ENCODE results near the gene MTFP1. TPM values are rescaled to one million over a fixed set of nuclear protein-coding genes. Genes with fewer than 3 reads are reported as not detected.
A peak's percentile ranks its signal among the peaks of the same experiment; 100 is the strongest.

Gene MTFP1, protein sequence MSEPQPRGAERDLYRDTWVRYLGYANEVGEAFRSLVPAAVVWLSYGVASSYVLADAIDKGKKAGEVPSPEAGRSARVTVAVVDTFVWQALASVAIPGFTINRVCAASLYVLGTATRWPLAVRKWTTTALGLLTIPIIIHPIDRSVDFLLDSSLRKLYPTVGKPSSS
- total RNA-seq = 1 to 10 TPM in 3 of 4 donors, not detected in 1; 1.2 to 5.5 (median 3.2) TPM

GRCh38 chr22:30425616-30426387 is at the start of gene MTFP1:
TSS of gene MTFP1 (plus strand) at chr22:30425768. CDS start at chr22:30425880, 112 bp downstream.
- Histone ChIP-seq H3K36me3 (no peaks in the 10 kb centered on the region), H3K4me1 (peaks cover 0 to 21% of the 10 kb centered on the region in 2 donors), H3K27me3 (no peaks in the 10 kb centered on the region), H3K27ac (peak within 1 kb of the TSS; percentile 67 to 83), H3K4me3 (peak within 1 kb of the TSS; percentile 64 to 65), H3K9me3 (no peaks in the 10 kb centered on the region)
- TF ChIP-seq, protein P1, sequence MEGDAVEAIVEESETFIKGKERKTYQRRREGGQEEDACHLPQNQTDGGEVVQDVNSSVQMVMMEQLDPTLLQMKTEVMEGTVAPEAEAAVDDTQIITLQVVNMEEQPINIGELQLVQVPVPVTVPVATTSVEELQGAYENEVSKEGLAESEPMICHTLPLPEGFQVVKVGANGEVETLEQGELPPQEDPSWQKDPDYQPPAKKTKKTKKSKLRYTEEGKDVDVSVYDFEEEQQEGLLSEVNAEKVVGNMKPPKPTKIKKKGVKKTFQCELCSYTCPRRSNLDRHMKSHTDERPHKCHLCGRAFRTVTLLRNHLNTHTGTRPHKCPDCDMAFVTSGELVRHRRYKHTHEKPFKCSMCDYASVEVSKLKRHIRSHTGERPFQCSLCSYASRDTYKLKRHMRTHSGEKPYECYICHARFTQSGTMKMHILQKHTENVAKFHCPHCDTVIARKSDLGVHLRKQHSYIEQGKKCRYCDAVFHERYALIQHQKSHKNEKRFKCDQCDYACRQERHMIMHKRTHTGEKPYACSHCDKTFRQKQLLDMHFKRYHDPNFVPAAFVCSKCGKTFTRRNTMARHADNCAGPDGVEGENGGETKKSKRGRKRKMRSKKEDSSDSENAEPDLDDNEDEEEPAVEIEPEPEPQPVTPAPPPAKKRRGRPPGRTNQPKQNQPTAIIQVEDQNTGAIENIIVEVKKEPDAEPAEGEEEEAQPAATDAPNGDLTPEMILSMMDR (IDR thresholded peaks at IDR 0.05) = no peak
- no peak for TF ChIP-seq POLR2A (IDR thresholded peaks at IDR 0.05)
- peak; percentile 47 to 64 for DNase-seq
- intact Hi-C loops (cut with DNase I; ENCODE audit: low total_unique reads) = no loop called here

DNA sequence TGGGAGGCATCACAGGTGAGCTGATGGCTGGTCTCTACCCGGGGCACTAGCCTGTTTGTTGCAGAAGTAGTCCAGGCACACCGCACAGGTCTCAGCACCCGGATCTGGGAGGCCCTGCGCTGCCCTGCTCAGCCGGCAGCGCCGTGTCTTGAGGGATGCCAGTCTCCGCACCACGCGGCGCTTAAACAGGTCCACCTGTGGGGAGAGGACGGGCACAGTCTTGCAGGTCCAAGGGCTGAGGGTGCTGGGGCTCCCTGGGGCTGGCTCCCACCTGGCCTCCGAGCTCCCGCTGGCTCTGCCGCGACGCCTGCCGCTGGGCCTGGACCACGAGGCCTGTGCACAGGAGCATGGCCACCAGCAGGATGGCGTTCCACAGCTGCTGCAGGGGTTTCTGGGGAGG is 45.6 kb upstream of the MTFP1 start:
- intact Hi-C loops (cut with DNase I; ENCODE audit: low total_unique reads) = no loop called here
- no peaks in the 10 kb centered on the region for H3K27me3 ChIP-seq
- no peak for TF ChIP-seq POLR2A (IDR thresholded peaks at IDR 0.05)
- TF ChIP-seq, protein P1 (IDR thresholded peaks at IDR 0.05) = no peak
- no peak overlapping the region for H3K27ac ChIP-seq
- no peaks in the 10 kb centered on the region for H3K9me3 ChIP-seq
- H3K4me3 ChIP-seq = no peak overlapping the region
- DNase-seq = no peak
- no peaks in the 10 kb centered on the region for H3K4me1 ChIP-seq
- H3K36me3 ChIP-seq = no peaks in the 10 kb centered on the region

DNA sequence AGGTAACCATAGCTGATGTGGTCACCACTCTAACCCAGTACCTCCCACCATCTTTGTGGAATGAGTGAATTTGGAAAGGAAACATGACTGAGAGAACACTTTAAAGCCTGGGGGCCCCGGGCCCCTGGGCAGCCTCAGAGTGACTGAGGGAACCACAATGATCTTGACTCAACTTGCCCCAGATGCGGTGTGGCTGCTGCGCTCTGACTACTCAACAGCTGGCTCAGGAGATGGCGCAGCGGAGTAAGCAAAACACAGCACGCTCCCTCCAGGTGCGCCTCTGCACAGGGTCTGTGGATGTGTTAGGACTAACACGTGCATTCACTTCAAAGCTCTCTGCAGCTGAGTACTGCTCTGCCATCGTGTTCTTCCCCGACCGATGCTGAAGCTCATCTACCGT is 44.3 kb upstream of the MTFP1 start:
- Histone ChIP-seq H3K9me3 (no peaks in the 10 kb centered on the region), H3K27me3 (no peaks in the 10 kb centered on the region), H3K4me1 (peaks cover 0 to 4% of the 10 kb centered on the region in 2 donors), H3K36me3 (no peaks in the 10 kb centered on the region), H3K4me3 (no peak overlapping the region), H3K27ac (no peak overlapping the region)
- intact Hi-C loops (cut with DNase I; ENCODE audit: low total_unique reads) = no loop called here
- no peak for DNase-seq
- TF ChIP-seq, protein P1 (IDR thresholded peaks at IDR 0.05) = no peak
- TF ChIP-seq POLR2A (IDR thresholded peaks at IDR 0.05) = no peak

DNA sequence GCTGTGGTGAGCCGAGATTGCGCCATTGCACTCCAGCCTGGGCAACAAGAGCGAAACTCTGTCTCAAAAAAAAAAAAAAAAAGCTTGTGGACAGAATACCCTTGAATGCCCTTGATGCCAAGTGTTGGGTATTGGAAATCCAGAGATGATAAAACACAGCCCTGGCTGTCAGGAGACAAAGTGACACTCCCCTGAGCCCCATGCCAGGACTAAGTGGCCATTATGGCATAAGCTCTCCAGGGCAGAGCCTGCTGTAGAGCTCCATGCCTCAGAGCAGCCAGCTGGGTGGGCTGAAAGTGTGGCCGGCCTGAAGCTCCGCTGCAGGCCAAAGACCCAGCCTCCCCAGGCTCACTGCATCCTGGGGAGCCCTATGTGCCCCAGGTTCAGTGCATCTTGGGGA is 43.2 kb upstream of the MTFP1 start:
- no peaks in the 10 kb centered on the region for H3K9me3 ChIP-seq
- H3K4me1 ChIP-seq = peaks cover 0 to 4% of the 10 kb centered on the region in 2 donors
- no peaks in the 10 kb centered on the region for H3K27me3 ChIP-seq
- DNase-seq = no peak
- H3K36me3 ChIP-seq = no peaks in the 10 kb centered on the region
- intact Hi-C loops (cut with DNase I; ENCODE audit: low total_unique reads) = no loop called here
- no peak overlapping the region for H3K4me3 ChIP-seq
- no peak overlapping the region for H3K27ac ChIP-seq
- TF ChIP-seq, protein P1 (IDR thresholded peaks at IDR 0.05) = no peak
- no peak for TF ChIP-seq POLR2A (IDR thresholded peaks at IDR 0.05)

DNA sequence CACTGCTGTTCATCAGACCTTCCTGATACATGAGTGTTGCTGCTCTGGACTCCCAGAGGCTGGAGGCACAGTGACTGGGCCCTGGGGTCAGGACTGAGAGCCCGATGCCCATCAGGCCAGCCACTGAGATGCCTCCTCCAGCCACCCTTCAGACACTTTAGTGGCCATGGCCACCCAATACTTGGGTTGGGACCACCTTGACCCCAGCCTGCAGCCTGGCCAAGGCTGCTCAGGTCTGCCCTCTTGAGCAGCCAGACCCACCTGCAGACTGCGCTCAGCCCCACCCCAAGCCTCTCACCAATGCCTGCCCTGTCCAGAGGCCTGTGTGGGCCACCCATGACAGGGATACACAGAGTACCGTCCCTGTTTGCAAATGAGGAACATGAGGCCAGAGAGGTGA is 42.5 kb upstream of the MTFP1 start:
- Histone ChIP-seq H3K9me3 (no peaks in the 10 kb centered on the region), H3K4me3 (no peak overlapping the region), H3K36me3 (no peaks in the 10 kb centered on the region), H3K27me3 (no peaks in the 10 kb centered on the region), H3K27ac (no peak overlapping the region), H3K4me1 (peaks cover 0 to 4% of the 10 kb centered on the region in 2 donors)
- DNase-seq = no peak
- no peak for TF ChIP-seq POLR2A (IDR thresholded peaks at IDR 0.05)
- TF ChIP-seq, protein P1 (IDR thresholded peaks at IDR 0.05) = no peak
- intact Hi-C loops (cut with DNase I; ENCODE audit: low total_unique reads) = no loop called here
